ENCODE measurements around the gene APOL6.

APOL6 gene

DNA sequence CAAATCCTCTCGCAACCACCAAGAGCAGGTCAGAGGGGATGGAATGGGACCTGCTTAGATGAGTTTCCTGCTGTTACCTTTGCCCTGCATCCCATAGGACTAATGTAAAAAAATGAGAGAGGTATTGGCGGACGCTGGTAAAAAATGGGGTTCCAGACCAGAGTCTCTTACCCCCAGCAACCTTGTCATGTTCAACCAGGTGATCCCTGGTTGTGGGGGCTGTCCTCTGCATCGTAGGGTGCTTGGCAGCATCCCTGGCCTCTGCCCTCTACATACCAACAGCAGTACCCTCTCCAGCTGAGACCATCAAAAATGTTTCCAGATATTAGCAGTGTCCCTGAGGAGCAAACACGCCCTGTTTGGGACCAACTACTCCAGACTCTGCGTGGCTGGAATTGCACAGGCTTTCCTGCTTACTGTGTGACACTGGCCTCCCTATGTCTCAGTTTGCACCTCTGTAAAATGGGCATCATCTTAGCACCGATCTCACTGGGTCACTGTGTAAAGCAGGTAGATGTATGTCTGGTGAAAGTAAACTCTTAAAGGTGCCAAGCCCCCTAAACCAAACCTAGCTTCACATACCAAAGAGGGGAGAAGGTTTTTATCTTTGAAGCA is 1.5 kb downstream of the APOL6 start:
- TF ChIP-seq EZH2 (IDR thresholded peaks at IDR 0.05; ENCODE audit: borderline replicate concordance, low read length): no peak
- TF ChIP-seq, protein P1, sequence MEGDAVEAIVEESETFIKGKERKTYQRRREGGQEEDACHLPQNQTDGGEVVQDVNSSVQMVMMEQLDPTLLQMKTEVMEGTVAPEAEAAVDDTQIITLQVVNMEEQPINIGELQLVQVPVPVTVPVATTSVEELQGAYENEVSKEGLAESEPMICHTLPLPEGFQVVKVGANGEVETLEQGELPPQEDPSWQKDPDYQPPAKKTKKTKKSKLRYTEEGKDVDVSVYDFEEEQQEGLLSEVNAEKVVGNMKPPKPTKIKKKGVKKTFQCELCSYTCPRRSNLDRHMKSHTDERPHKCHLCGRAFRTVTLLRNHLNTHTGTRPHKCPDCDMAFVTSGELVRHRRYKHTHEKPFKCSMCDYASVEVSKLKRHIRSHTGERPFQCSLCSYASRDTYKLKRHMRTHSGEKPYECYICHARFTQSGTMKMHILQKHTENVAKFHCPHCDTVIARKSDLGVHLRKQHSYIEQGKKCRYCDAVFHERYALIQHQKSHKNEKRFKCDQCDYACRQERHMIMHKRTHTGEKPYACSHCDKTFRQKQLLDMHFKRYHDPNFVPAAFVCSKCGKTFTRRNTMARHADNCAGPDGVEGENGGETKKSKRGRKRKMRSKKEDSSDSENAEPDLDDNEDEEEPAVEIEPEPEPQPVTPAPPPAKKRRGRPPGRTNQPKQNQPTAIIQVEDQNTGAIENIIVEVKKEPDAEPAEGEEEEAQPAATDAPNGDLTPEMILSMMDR (IDR thresholded peaks at IDR 0.05; ENCODE audit: low read length): no peak
- no peaks in the 10 kb centered on the region for H4K20me1 ChIP-seq (ENCODE audit: insufficient read depth, low read length)
- 0 out of 2 replicates have a peak, but pooled peaks cover 2% of the 10 kb centered on the region for H3K9me3 ChIP-seq (ENCODE audit: low read length)
- H3K4me3 ChIP-seq (ENCODE audit: low read depth, low read length, poor library complexity, severe bottlenecking): peak overlapping the region; percentile 62
- H3K4me2 ChIP-seq (ENCODE audit: low read length): peak overlapping the region; percentile 92
- H3K9me2 ChIP-seq (ENCODE audit: low read depth, low read length): no peaks in the 10 kb centered on the region
- H3K9ac ChIP-seq (ENCODE audit: low read length): no peak overlapping the region; the same call in 1 of the 2 replicates
- no peaks in the 10 kb centered on the region for H3K79me2 ChIP-seq (ENCODE audit: insufficient read depth, low read length)
- H3K4me1 ChIP-seq (ENCODE audit: insufficient read depth, low read length, severe bottlenecking): peaks cover 49% of the 10 kb centered on the region
- no peaks in the 10 kb centered on the region for H3K36me3 ChIP-seq (ENCODE audit: insufficient read depth, low read length)
- no peaks in the 10 kb centered on the region for H3F3A ChIP-seq (ENCODE audit: insufficient read depth, low read length)
- no peak overlapping the region for H3K27ac ChIP-seq (ENCODE audit: low read depth, low read length, poor library complexity, severe bottlenecking)
- H3K27me3 ChIP-seq (ENCODE audit: insufficient read depth, low read length): no peaks in the 10 kb centered on the region
- H2AFZ ChIP-seq (ENCODE audit: low read length): no peak overlapping the region

DNA sequence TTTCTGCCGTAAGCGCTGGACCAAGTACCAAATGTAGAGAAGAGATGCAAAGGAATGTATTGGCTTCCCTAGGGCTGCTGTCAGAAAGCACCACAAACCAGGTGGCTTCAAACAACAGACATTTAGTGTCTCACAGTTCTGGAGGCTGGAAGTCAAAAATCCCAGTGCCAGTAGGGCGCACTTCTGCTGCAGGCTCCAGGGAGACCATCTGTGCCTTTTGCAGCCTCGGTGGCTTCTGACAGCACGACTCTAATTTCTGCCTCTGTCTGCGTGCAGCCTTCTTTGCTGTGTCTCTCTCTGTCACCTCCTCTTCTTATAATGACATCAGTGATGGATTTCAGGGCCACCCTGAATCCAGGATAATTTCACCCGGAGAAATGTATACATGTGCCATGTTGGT is 2.8 kb downstream of the APOL6 start:
- Histone ChIP-seq H3K9me3 (ENCODE audit: low read length) (peaks cover 4% of the 10 kb centered on the region; the same call in 1 of the 2 replicates), H2AFZ (ENCODE audit: low read length) (no peak overlapping the region), H3K9me2 (ENCODE audit: low read depth, low read length) (no peaks in the 10 kb centered on the region), H3K36me3 (ENCODE audit: insufficient read depth, low read length) (no peaks in the 10 kb centered on the region), H3K4me1 (ENCODE audit: insufficient read depth, low read length, severe bottlenecking) (peaks cover 41% of the 10 kb centered on the region), H3K9ac (ENCODE audit: low read length) (no peak overlapping the region), H3K4me2 (ENCODE audit: low read length) (no peak overlapping the region), H3K27me3 (ENCODE audit: insufficient read depth, low read length) (no peaks in the 10 kb centered on the region), H3K79me2 (ENCODE audit: insufficient read depth, low read length) (no peaks in the 10 kb centered on the region), H3F3A (ENCODE audit: insufficient read depth, low read length) (no peaks in the 10 kb centered on the region), H3K4me3 (ENCODE audit: low read depth, low read length, poor library complexity, severe bottlenecking) (no peak overlapping the region), H4K20me1 (ENCODE audit: insufficient read depth, low read length) (no peaks in the 10 kb centered on the region), H3K27ac (ENCODE audit: low read depth, low read length, poor library complexity, severe bottlenecking) (no peak overlapping the region)
- no peak for TF ChIP-seq EZH2 (IDR thresholded peaks at IDR 0.05; ENCODE audit: borderline replicate concordance, low read length)
- TF ChIP-seq, protein P1 (IDR thresholded peaks at IDR 0.05; ENCODE audit: low read length): no peak

DNA sequence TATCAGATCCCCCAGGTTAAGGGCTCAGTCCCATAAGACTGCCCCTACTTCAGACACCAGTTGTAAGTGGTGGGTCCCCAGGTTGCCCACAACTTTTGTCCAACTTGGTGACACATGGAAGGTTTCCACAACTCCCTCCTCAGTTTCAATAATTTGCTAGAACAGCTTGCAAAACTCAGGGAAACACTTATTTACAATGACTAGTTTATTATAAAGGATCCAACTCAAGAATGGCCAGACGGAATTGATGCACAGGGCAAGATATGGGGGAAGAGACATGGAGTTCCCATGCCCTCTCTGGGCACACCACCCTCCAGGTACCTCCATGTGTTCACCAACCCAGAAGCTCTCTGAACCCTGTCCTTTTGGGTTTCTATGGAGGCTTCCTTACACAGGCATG is 5.6 kb downstream of the APOL6 start:
- Histone ChIP-seq H3K9ac (ENCODE audit: low read length) (no peak overlapping the region), H2AFZ (ENCODE audit: low read length) (no peak overlapping the region), H3K27ac (ENCODE audit: low read depth, low read length, poor library complexity, severe bottlenecking) (no peak overlapping the region), H3K9me2 (ENCODE audit: low read depth, low read length) (no peaks in the 10 kb centered on the region), H4K20me1 (ENCODE audit: insufficient read depth, low read length) (no peaks in the 10 kb centered on the region), H3K4me1 (ENCODE audit: insufficient read depth, low read length, severe bottlenecking) (peaks cover 14% of the 10 kb centered on the region), H3K27me3 (ENCODE audit: insufficient read depth, low read length) (no peaks in the 10 kb centered on the region), H3F3A (ENCODE audit: insufficient read depth, low read length) (no peaks in the 10 kb centered on the region), H3K36me3 (ENCODE audit: insufficient read depth, low read length) (no peaks in the 10 kb centered on the region), H3K9me3 (ENCODE audit: low read length) (peaks cover 4% of the 10 kb centered on the region; the same call in 1 of the 2 replicates), H3K4me3 (ENCODE audit: low read depth, low read length, poor library complexity, severe bottlenecking) (no peak overlapping the region), H3K79me2 (ENCODE audit: insufficient read depth, low read length) (no peaks in the 10 kb centered on the region), H3K4me2 (ENCODE audit: low read length) (no peak overlapping the region)
- no peak for TF ChIP-seq EZH2 (IDR thresholded peaks at IDR 0.05; ENCODE audit: borderline replicate concordance, low read length)
- TF ChIP-seq, protein P1 (IDR thresholded peaks at IDR 0.05; ENCODE audit: low read length): no peak

Measured in OCI-LY1 (cell line).